SU-DHL-6 (cell line): Measurements from ENCODE around the gene CUL9.

Source experiments
- H2AFZ ChIP-seq: fragments of 200-600 bp; sonication (generic); 2 replicates; pipeline ENCODE4 v1.6.1; 2014; ENCODE audit warnings: low read depth, mild to moderate bottlenecking, moderate library complexity, mixed read lengths, antibody characterized with exemption, low read length; ENCODE audit not compliant: severe bottlenecking
- H3F3A ChIP-seq: fragments of 200-600 bp; shearing (Covaris generic); 2 replicates; pipeline ENCODE4 v1.6.0; 2016; ENCODE audit warnings: antibody characterized with exemption, mild to moderate bottlenecking; ENCODE audit not compliant: insufficient read depth
- H3K27ac ChIP-seq: fragments of 200-600 bp; sonication (generic); 2 replicates; pipeline ENCODE4 v1.5.1; 2016; ENCODE audit warnings: low read depth, mild to moderate bottlenecking, low read length, moderate library complexity, mixed read lengths
- H3K27me3 ChIP-seq: fragments of 200-600 bp; sonication (generic), shearing (Covaris generic); 2 replicates; pipeline ENCODE4 v1.6.0; 2014; ENCODE audit warnings: mild to moderate bottlenecking, low read length
- H3K36me3 ChIP-seq: fragments of 200-600 bp; sonication (generic); 2 replicates; pipeline ENCODE4 v1.6.1; 2014; ENCODE audit warnings: mild to moderate bottlenecking, low read length, mixed read lengths
- H3K4me2 ChIP-seq: fragments of 300-600, 200-600 bp; shearing (Covaris generic), sonication (generic); 2 replicates; pipeline ENCODE4 v1.6.0; 2014; ENCODE audit warnings: low read length, low read depth, mild to moderate bottlenecking; ENCODE audit not compliant: poor library complexity, severe bottlenecking
- H3K4me3 ChIP-seq: fragments of 200-600 bp; sonication (generic); 2 replicates; pipeline ENCODE4 v1.5.1; 2014; ENCODE audit warnings: antibody characterized with exemption, low read length, mild to moderate bottlenecking, mixed read lengths; ENCODE audit not compliant: insufficient read depth, poor library complexity, severe bottlenecking
- H3K79me2 ChIP-seq: fragments of 200-600 bp; sonication (generic); 2 replicates; pipeline ENCODE4 v1.6.1; 2014; ENCODE audit warnings: mild to moderate bottlenecking, low read length, moderate library complexity; ENCODE audit not compliant: insufficient read depth
- H3K9ac ChIP-seq: fragments of 200-600 bp; sonication (generic); 2 replicates; pipeline ENCODE4 v1.7.0; 2014; ENCODE audit warnings: mild to moderate bottlenecking, low read length
- H3K9me2 ChIP-seq: fragments of 200-600 bp; sonication (generic); replicated peaks from 2 replicates; pipeline ENCODE4 v1.6.1; 2014; ENCODE audit warnings: low read length; ENCODE audit not compliant: insufficient read depth
- H3K9me3 ChIP-seq: fragments of 200-600 bp; sonication (generic); 2 replicates; pipeline ENCODE4 v1.6.1; 2014; ENCODE audit warnings: low read length, mixed read lengths; ENCODE audit not compliant: insufficient read depth
- H4K20me1 ChIP-seq: fragments of 200-600 bp; sonication (generic); 2 replicates; pipeline ENCODE4 v1.6.1; 2014; ENCODE audit warnings: low read depth, mild to moderate bottlenecking, antibody characterized with exemption, low read length, moderate library complexity, mixed read lengths
- EZH2phosphoT487 ChIP-seq: fragments of 200-600 bp; sonication (generic), shearing (Covaris generic); conservative IDR thresholded peaks from 2 replicates; pipeline ENCODE4 v1.6.1; 2018; ENCODE audit warnings: mild to moderate bottlenecking, antibody characterized with exemption, low read length, moderate library complexity, mixed read lengths
- TF ChIP-seq, protein P1 (sequence below): fragments of 200-600 bp; sonication (generic); IDR thresholded peaks from one replicate; pipeline ENCODE4 v1.5.1; 2017; ENCODE audit warnings: antibody characterized with exemption, mild to moderate bottlenecking, low read length, moderate library complexity; ENCODE audit not compliant: insufficient read depth, poor library complexity, severe bottlenecking

The CUL9 gene

DNA sequence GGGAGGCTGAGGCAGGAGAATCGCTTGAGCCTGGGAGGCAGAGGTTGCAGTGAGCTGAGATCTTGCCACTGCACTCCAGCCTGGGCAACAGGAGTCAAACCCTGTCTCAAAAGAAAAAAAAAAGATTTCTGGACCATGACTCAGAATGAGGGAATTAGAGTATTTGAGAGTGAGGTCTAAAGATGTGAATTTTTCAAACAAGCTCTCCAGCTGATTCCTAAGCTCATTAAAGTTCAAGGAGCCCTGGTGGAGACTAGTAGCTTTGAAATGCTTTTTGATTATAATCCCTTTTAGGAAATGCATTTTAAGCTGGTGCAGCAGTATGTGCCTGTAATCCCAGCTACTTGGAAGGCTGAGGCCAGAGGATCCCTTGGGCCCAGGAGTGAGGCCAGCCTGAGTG is 32.7 kb upstream of the CUL9 start:
- no peak overlapping the region for H3K27ac ChIP-seq
- no peaks in the 10 kb centered on the region for H3K36me3 ChIP-seq
- H3K9ac ChIP-seq: no peak overlapping the region
- H4K20me1 ChIP-seq: no peaks in the 10 kb centered on the region
- no peaks in the 10 kb centered on the region for H3K9me3 ChIP-seq
- H2AFZ ChIP-seq: no peak overlapping the region
- TF ChIP-seq, protein P1, sequence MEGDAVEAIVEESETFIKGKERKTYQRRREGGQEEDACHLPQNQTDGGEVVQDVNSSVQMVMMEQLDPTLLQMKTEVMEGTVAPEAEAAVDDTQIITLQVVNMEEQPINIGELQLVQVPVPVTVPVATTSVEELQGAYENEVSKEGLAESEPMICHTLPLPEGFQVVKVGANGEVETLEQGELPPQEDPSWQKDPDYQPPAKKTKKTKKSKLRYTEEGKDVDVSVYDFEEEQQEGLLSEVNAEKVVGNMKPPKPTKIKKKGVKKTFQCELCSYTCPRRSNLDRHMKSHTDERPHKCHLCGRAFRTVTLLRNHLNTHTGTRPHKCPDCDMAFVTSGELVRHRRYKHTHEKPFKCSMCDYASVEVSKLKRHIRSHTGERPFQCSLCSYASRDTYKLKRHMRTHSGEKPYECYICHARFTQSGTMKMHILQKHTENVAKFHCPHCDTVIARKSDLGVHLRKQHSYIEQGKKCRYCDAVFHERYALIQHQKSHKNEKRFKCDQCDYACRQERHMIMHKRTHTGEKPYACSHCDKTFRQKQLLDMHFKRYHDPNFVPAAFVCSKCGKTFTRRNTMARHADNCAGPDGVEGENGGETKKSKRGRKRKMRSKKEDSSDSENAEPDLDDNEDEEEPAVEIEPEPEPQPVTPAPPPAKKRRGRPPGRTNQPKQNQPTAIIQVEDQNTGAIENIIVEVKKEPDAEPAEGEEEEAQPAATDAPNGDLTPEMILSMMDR: no peak
- no peak for TF ChIP-seq EZH2phosphoT487
- no peak overlapping the region for H3K4me3 ChIP-seq
- H3K79me2 ChIP-seq: no peaks in the 10 kb centered on the region
- H3K4me2 ChIP-seq: no peak overlapping the region
- H3F3A ChIP-seq: no peaks in the 10 kb centered on the region
- no peaks in the 10 kb centered on the region for H3K27me3 ChIP-seq
- H3K9me2 ChIP-seq: no peaks in the 10 kb centered on the region

DNA sequence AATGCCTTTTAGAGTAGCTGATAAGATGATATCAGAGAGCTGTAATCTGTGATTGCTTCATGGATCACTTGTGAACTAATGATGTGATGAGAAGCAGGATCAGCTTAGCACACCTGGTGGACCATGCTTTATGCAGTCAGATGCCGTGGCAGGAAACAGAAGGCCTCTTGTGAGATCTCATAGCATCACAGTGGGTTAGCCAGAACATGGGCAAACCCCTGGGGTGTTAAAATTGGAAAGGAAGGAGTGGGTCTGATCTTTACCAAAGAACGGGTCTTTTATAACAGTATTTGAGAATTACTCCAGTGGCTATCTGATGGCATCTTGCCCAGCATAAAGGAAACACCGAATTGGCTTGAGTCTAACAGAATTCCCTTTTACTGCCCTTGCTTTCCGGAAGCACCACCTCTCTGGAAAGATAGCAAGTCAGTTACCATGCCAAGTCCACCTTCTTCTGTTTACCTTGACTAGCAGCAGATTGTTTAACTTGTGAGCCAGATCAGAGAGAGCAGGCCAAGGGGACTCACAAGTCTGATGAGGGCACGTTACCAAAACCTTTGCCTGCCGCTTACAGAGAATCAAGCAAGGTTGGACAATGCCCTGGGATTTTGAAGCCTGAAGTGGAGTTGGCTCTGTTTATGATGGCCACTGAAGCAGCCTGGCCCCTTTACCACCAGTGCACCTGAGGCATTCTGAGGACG is 31.8 kb upstream of the CUL9 start:
- no peak overlapping the region for H2AFZ ChIP-seq
- no peak overlapping the region for H3K4me3 ChIP-seq
- no peaks in the 10 kb centered on the region for H3K9me2 ChIP-seq
- no peak overlapping the region for H3K9ac ChIP-seq
- no peak overlapping the region for H3K4me2 ChIP-seq
- H3K36me3 ChIP-seq: no peaks in the 10 kb centered on the region
- H3F3A ChIP-seq: no peaks in the 10 kb centered on the region
- H4K20me1 ChIP-seq: no peaks in the 10 kb centered on the region
- H3K9me3 ChIP-seq: no peaks in the 10 kb centered on the region
- no peaks in the 10 kb centered on the region for H3K27me3 ChIP-seq
- H3K27ac ChIP-seq: no peak overlapping the region
- no peaks in the 10 kb centered on the region for H3K79me2 ChIP-seq
- no peak for TF ChIP-seq EZH2phosphoT487
- TF ChIP-seq, protein P1: no peak

DNA sequence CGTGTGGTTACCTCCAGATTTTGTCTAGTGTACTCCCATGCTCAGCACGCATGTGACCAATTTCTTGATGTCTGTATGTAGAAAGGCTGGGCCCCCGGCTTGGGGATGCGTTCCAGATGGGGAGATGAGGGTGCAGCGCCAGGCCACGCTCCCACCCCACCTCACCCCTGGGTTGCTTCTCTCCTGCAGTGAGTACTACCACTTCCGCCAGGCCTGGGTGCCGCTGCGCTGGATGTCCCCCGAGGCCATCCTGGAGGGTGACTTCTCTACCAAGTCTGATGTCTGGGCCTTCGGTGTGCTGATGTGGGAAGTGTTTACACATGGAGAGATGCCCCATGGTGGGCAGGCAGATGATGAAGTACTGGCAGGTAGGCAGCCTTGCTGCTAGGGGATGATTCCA is 22.4 kb upstream of the CUL9 start:
- Histone ChIP-seq H3F3A (no peaks in the 10 kb centered on the region), H3K79me2 (no peaks in the 10 kb centered on the region), H3K36me3 (no peaks in the 10 kb centered on the region), H3K9me2 (no peaks in the 10 kb centered on the region), H4K20me1 (no peaks in the 10 kb centered on the region), H3K27me3 (no peaks in the 10 kb centered on the region), H3K4me3 (no peak overlapping the region), H3K27ac (no peak overlapping the region), H3K9ac (no peak overlapping the region), H3K4me2 (no peak overlapping the region), H3K9me3 (no peaks in the 10 kb centered on the region), H2AFZ (no peak overlapping the region)
- TF ChIP-seq, protein P1: no peak
- TF ChIP-seq EZH2phosphoT487: no peak
